Activated naive CD8-positive, alpha-beta T cell treated with anti-CD3 and anti-CD28 coated beads, Interleukin-2, amount 10 ng/mL, durations not matched to agents 7 days and 5 days (primary cell): ENCODE results near the gene DENND4B. TPM values are rescaled to one million over a fixed set of nuclear protein-coding genes. Genes with fewer than 3 reads are reported as not detected.
A peak's percentile ranks its signal among the peaks of the same experiment; 100 is the strongest.

ENCODE experiments used
- ATAC-seq: fragments of 150-1000 bp; cut with Tn5 transposase; one replicate; pipeline ENCODE4 v1.10.0; 2021; ENCODE audit warnings: low read depth, moderate library complexity
- POLR2A ChIA-PET: fragments of 350-600 bp; sonication (Branson Sonifier 250); formaldehyde crosslinking; loops from one replicate; lab custom pipeline; 2021; ENCODE audit warnings: antibody characterized with exemption; lab: Charles Lee
- DNase-seq: peaks from one replicate; pipeline ENCODE4 v3.0.0; 2021
- H3K27ac Mint-ChIP-seq: one replicate; pipeline ENCODE4 v1.8.0; 2022; ENCODE audit warnings: mild to moderate bottlenecking, mixed read lengths
- H3K27me3 Mint-ChIP-seq: one replicate; pipeline ENCODE4 v1.8.0; 2022; ENCODE audit warnings: mild to moderate bottlenecking, moderate library complexity, mixed read lengths
- H3K36me3 Mint-ChIP-seq: one replicate; pipeline ENCODE4 v1.8.0; 2021; ENCODE audit warnings: mild to moderate bottlenecking, mixed read lengths
- H3K4me1 Mint-ChIP-seq: one replicate; pipeline ENCODE4 v1.8.0; 2021; ENCODE audit warnings: mixed read lengths
- H3K4me3 Mint-ChIP-seq: one replicate; pipeline ENCODE4 v1.8.0; 2022; ENCODE audit warnings: mild to moderate bottlenecking, moderate library complexity, mixed read lengths
- H3K9me3 Mint-ChIP-seq: one replicate; pipeline ENCODE4 v1.8.0; 2021; ENCODE audit warnings: mixed read lengths
- total RNA-seq, 2 experiments: library from RNA; stranded (reverse); gene quantifications; one replicate each; pipeline ENCODE4 v1.2.3, GENCODE V29; 2021

The DENND4B gene
- total RNA-seq, 2 experiments from 2014 or later: 173 to 183 TPM

GRCh38 chr1:153941826-153942725 is 4.4 kb downstream of the DENND4B start:
- H3K4me3 Mint-ChIP-seq: no peak overlapping the region
- POLR2A ChIA-PET: interaction anchor here (0.6 to 1.4 kb wide), 3 partner anchors 12 to 22 kb away, joined by 3 read pairs; no protein-coding TSS in a partner anchor
- H3K9me3 Mint-ChIP-seq: no peaks in the 10 kb centered on the region
- H3K27ac Mint-ChIP-seq: no peak overlapping the region
- no peak for DNase-seq
- H3K27me3 Mint-ChIP-seq: no peaks in the 10 kb centered on the region
- no peak for ATAC-seq
- H3K4me1 Mint-ChIP-seq: peaks cover 17% of the 10 kb centered on the region
- peaks cover 24% of the 10 kb centered on the region for H3K36me3 Mint-ChIP-seq

GRCh38 chr1:153940756-153941155 is 5.8 kb downstream of the DENND4B start:
- no peak overlapping the region for H3K27ac Mint-ChIP-seq
- peaks cover 20% of the 10 kb centered on the region for H3K4me1 Mint-ChIP-seq
- H3K36me3 Mint-ChIP-seq: peaks cover 31% of the 10 kb centered on the region
- no peak overlapping the region for H3K4me3 Mint-ChIP-seq
- no peaks in the 10 kb centered on the region for H3K27me3 Mint-ChIP-seq
- POLR2A ChIA-PET: interaction anchor here (0.5 to 2.8 kb wide), 7 partner anchors 9 to 49 kb away, joined by 3 to 13 read pairs (median 3); no protein-coding TSS in a partner anchor
- DNase-seq: no peak
- H3K9me3 Mint-ChIP-seq: no peaks in the 10 kb centered on the region
- ATAC-seq: no peak

GRCh38 chr1:153939476-153939875 is 7.0 kb downstream of the DENND4B start:
- no peak overlapping the region for H3K27ac Mint-ChIP-seq
- POLR2A ChIA-PET: interaction anchor here (0.9 to 2.8 kb wide), 3 partner anchors 11 to 17 kb away, joined by 3 to 13 read pairs (median 3); no protein-coding TSS in a partner anchor
- DNase-seq (no peak), ATAC-seq (no peak)
- H3K4me1 Mint-ChIP-seq: peaks cover 15% of the 10 kb centered on the region
- H3K36me3 Mint-ChIP-seq: peaks cover 34% of the 10 kb centered on the region
- no peaks in the 10 kb centered on the region for H3K27me3 Mint-ChIP-seq
- H3K9me3 Mint-ChIP-seq: no peaks in the 10 kb centered on the region
- H3K4me3 Mint-ChIP-seq: no peak overlapping the region

- no peak for ATAC-seq
- Mint-ChIP-seq H3K4me1 (peaks cover 12% of the 10 kb centered on the region), H3K27me3 (no peaks in the 10 kb centered on the region), H3K4me3 (no peak overlapping the region), H3K36me3 (peaks cover 36% of the 10 kb centered on the region), H3K9me3 (no peaks in the 10 kb centered on the region), H3K27ac (no peak overlapping the region)
- DNase-seq: no peak
- POLR2A ChIA-PET: interaction anchor here (0.9 to 2.8 kb wide), 2 partner anchors 10 to 17 kb away, joined by 3 to 13 read pairs; no protein-coding TSS in a partner anchor
Observed at GRCh38 chr1:153938996-153939395, 7.5 kb downstream of the DENND4B start.

- no peak overlapping the region for H3K27ac Mint-ChIP-seq
- H3K4me3 Mint-ChIP-seq: no peak overlapping the region
- no peak for DNase-seq
- peaks cover 36% of the 10 kb centered on the region for H3K36me3 Mint-ChIP-seq
- POLR2A ChIA-PET: interaction anchor here (0.8 to 1.3 kb wide), 2 partner anchors 7 to 9 kb away, joined by 3 read pairs; partner anchors contain the start of gene DENND4B
- H3K27me3 Mint-ChIP-seq: no peaks in the 10 kb centered on the region
- no peak for ATAC-seq
- peaks cover 4% of the 10 kb centered on the region for H3K4me1 Mint-ChIP-seq
- H3K9me3 Mint-ChIP-seq: no peaks in the 10 kb centered on the region
Observed at GRCh38 chr1:153937331-153937730, 9.2 kb downstream of the DENND4B start.

GRCh38 chr1:153936011-153936802 is 10.3 kb downstream of the DENND4B start:
- DNase-seq (peak; percentile 21), ATAC-seq (no peak)
- Mint-ChIP-seq H3K4me1 (peaks cover 3% of the 10 kb centered on the region), H3K36me3 (peaks cover 34% of the 10 kb centered on the region), H3K27me3 (no peaks in the 10 kb centered on the region), H3K27ac (no peak overlapping the region), H3K4me3 (no peak overlapping the region), H3K9me3 (no peaks in the 10 kb centered on the region)
- POLR2A ChIA-PET: interaction anchor here (1.3 to 1.9 kb wide), 2 partner anchors 9 to 13 kb away, joined by 3 to 8 read pairs; no protein-coding TSS in a partner anchor

GRCh38 chr1:153934746-153935145 is 11.8 kb downstream of the DENND4B start:
- no peaks in the 10 kb centered on the region for H3K27me3 Mint-ChIP-seq
- DNase-seq (peak; percentile 18), ATAC-seq (no peak)
- no peak overlapping the region for H3K4me3 Mint-ChIP-seq
- peaks cover 3% of the 10 kb centered on the region for H3K4me1 Mint-ChIP-seq
- POLR2A ChIA-PET: interaction anchor here (1.1 to 1.9 kb wide), 3 partner anchors 10 to 43 kb away, joined by 3 to 8 read pairs (median 8); partner anchors contain the start of gene JTB
- H3K27ac Mint-ChIP-seq: no peak overlapping the region
- no peaks in the 10 kb centered on the region for H3K9me3 Mint-ChIP-seq
- peaks cover 29% of the 10 kb centered on the region for H3K36me3 Mint-ChIP-seq

- H3K27me3 Mint-ChIP-seq: no peaks in the 10 kb centered on the region
- H3K27ac Mint-ChIP-seq: no peak overlapping the region
- H3K4me3 Mint-ChIP-seq: no peak overlapping the region
- ATAC-seq: no peak
- H3K36me3 Mint-ChIP-seq: peaks cover 29% of the 10 kb centered on the region
- DNase-seq: peak; percentile 22
- no peaks in the 10 kb centered on the region for H3K9me3 Mint-ChIP-seq
- POLR2A ChIA-PET: interaction anchor here (1.1 to 1.9 kb wide), 3 partner anchors 10 to 44 kb away, joined by 3 to 8 read pairs (median 8); partner anchors contain the start of gene JTB
- H3K4me1 Mint-ChIP-seq: peaks cover 6% of the 10 kb centered on the region
Observed at GRCh38 chr1:153933955-153934354, 12.6 kb downstream of the DENND4B start.

GRCh38 chr1:153933430-153933829 is 13.1 kb downstream of the DENND4B start:
- Mint-ChIP-seq H3K27ac (no peak overlapping the region), H3K9me3 (no peaks in the 10 kb centered on the region), H3K4me3 (no peak overlapping the region), H3K4me1 (peaks cover 10% of the 10 kb centered on the region), H3K36me3 (peaks cover 26% of the 10 kb centered on the region), H3K27me3 (no peaks in the 10 kb centered on the region)
- ATAC-seq (no peak), DNase-seq (peak; percentile 27)
- POLR2A ChIA-PET: interaction anchor here (1.5 kb wide), 1 partner anchor 12 kb away, joined by 8 read pairs; no protein-coding TSS in a partner anchor

GRCh38 chr1:153932156-153933131 is 14.1 kb downstream of the DENND4B start:
- Mint-ChIP-seq H3K4me3 (no peak overlapping the region), H3K36me3 (peaks cover 27% of the 10 kb centered on the region)

GRCh38 chr1:153929981-153930948 is 16.3 kb downstream of the DENND4B start:
- Mint-ChIP-seq H3K36me3 (peaks cover 18% of the 10 kb centered on the region), H3K4me1 (peaks cover 12% of the 10 kb centered on the region), H3K4me3 (no peak overlapping the region), H3K27me3 (no peaks in the 10 kb centered on the region), H3K9me3 (no peaks in the 10 kb centered on the region), H3K27ac (no peak overlapping the region)
- no peak for ATAC-seq
- POLR2A ChIA-PET: interaction anchor here (2.7 to 2.8 kb wide), 2 partner anchors 9 to 17 kb away, joined by 7 to 13 read pairs; partner anchors contain the start of gene DENND4B
- DNase-seq: peak; percentile 20

More at GRCh38 chr1:153932156-153933131, 14.1 kb downstream of the DENND4B start:
- H3K27ac Mint-ChIP-seq: no peak overlapping the region
- peak; percentile 22 for DNase-seq
- POLR2A ChIA-PET: no interaction called here
- ATAC-seq: no peak
- no peaks in the 10 kb centered on the region for H3K9me3 Mint-ChIP-seq
- H3K27me3 Mint-ChIP-seq: no peaks in the 10 kb centered on the region
- H3K4me1 Mint-ChIP-seq: peaks cover 15% of the 10 kb centered on the region
